ENCODE measurements around the gene OPCML. TPM values are rescaled to one million over a fixed set of nuclear protein-coding genes. Genes with fewer than 3 reads are reported as not detected.

The OPCML gene
- total RNA-seq, 1 experiment from 2014 or later = 0.94 TPM

DNA sequence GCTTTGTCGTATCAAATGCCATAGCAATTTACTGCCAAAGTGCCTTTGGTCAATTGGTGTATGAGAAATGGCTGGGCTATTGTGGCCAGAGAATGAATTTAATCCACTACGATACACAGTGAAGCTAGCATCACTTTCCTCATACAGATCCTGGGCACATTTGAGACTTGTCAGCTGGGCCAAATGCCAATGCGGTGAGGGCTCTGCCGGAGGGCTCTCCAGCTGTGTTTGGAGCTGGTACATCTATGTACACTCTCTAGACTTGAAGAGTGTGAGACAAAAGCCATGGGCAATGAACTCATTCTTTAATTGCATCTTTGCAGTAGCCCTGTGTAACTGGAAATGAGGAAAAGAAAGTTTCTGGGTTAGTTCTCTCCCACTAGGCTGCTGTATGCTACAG is 1109.0 kb downstream of the OPCML start:
- H3K27me3 ChIP-seq (ENCODE audit: insufficient read depth, low read length) = no peaks in the 10 kb centered on the region
- TF ChIP-seq, protein P1, sequence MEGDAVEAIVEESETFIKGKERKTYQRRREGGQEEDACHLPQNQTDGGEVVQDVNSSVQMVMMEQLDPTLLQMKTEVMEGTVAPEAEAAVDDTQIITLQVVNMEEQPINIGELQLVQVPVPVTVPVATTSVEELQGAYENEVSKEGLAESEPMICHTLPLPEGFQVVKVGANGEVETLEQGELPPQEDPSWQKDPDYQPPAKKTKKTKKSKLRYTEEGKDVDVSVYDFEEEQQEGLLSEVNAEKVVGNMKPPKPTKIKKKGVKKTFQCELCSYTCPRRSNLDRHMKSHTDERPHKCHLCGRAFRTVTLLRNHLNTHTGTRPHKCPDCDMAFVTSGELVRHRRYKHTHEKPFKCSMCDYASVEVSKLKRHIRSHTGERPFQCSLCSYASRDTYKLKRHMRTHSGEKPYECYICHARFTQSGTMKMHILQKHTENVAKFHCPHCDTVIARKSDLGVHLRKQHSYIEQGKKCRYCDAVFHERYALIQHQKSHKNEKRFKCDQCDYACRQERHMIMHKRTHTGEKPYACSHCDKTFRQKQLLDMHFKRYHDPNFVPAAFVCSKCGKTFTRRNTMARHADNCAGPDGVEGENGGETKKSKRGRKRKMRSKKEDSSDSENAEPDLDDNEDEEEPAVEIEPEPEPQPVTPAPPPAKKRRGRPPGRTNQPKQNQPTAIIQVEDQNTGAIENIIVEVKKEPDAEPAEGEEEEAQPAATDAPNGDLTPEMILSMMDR (conservative IDR thresholded peaks at IDR 0.05) = no peak
- no peak overlapping the region for H2AK5ac ChIP-seq (ENCODE audit: insufficient read length, low read length)
- no peak overlapping the region for H4K5ac ChIP-seq (ENCODE audit: insufficient read length, low read depth, low read length)
- no peak overlapping the region for H2BK120ac ChIP-seq (ENCODE audit: low read depth, low read length, poor library complexity, severe bottlenecking)
- no peaks in the 10 kb centered on the region for H3K9me3 ChIP-seq (ENCODE audit: control insufficient read depth, low read depth, low read length)
- Mint-ChIP-seq H3K27me3 (ENCODE audit: low read depth) (0 out of 2 replicates have a peak, but pooled peaks cover 2% of the 10 kb centered on the region), H3K27ac (no peak overlapping the region), H3K4me1 (peaks cover 9 to 12% of the 10 kb centered on the region in 2 experiments), H3K9me3 (no peaks in the 10 kb centered on the region), H3K36me3 (ENCODE audit: insufficient read depth in 1 of 3, low read depth in 3 of 3) (no peaks in the 10 kb centered on the region; a peak in 1 of 7 replicates), H3K4me3 (no peak overlapping the region)
- H3K14ac ChIP-seq (ENCODE audit: insufficient read depth, low read length) = no peak overlapping the region
- H2BK15ac ChIP-seq (ENCODE audit: low read depth, low read length) = no peak overlapping the region
- H3K4ac ChIP-seq (ENCODE audit: low read depth, low read length) = no peak overlapping the region
- no peak overlapping the region for H3K23ac ChIP-seq (ENCODE audit: insufficient read length, low read depth, low read length)
- H3K23me2 ChIP-seq (ENCODE audit: insufficient read length, low read depth, low read length, poor library complexity, severe bottlenecking) = no peaks in the 10 kb centered on the region
- no CpG with 5 or more reads among the region's 4 CpGs for WGBS (ENCODE audit: extremely low coverage, insufficient read length, low lambda C conversion rate)
- H3K4me2 ChIP-seq (ENCODE audit: insufficient read depth, insufficient read length, low read length) = no peak overlapping the region
- H3K4me1 ChIP-seq (ENCODE audit: insufficient read depth, low read length) = peaks cover 3% of the 10 kb centered on the region; the same call in 1 of the 2 replicates
- H2AFZ ChIP-seq (ENCODE audit: low read length) = no peak overlapping the region
- H2BK12ac ChIP-seq (ENCODE audit: insufficient read length, low read depth, low read length) = no peak overlapping the region
- H3K79me1 ChIP-seq (ENCODE audit: insufficient read depth, low read depth, low read length, poor library complexity, severe bottlenecking) = no peaks in the 10 kb centered on the region
- H3K18ac ChIP-seq (ENCODE audit: insufficient read length, low read depth, low read length) = no peak overlapping the region
- DNase-seq = no peak
- H3K79me2 ChIP-seq (ENCODE audit: insufficient read depth, low read length) = no peaks in the 10 kb centered on the region
- no peaks in the 10 kb centered on the region for H4K20me1 ChIP-seq (ENCODE audit: control insufficient read depth, insufficient read depth, insufficient read length)
- no peak overlapping the region for H3K9ac ChIP-seq (ENCODE audit: extremely low read depth, insufficient read length, low read length)
- H3K27ac ChIP-seq (ENCODE audit: insufficient read length, low read depth, low read length) = no peak overlapping the region
- no peak overlapping the region for H2BK5ac ChIP-seq (ENCODE audit: insufficient read length, low read length)
- H2BK20ac ChIP-seq (ENCODE audit: low read depth, low read length, poor library complexity, severe bottlenecking) = no peak overlapping the region
- no peak overlapping the region for H4K91ac ChIP-seq (ENCODE audit: insufficient read length, low read depth, low read length)
- H3T11ph ChIP-seq (ENCODE audit: low read length) = no peak overlapping the region
- H3K56ac ChIP-seq (ENCODE audit: insufficient read length, low read depth, low read length) = no peak overlapping the region
- H4K8ac ChIP-seq (replicated peaks; ENCODE audit: insufficient read length, low read depth, low read length) = no peak overlapping the region

All from H9 (cell line).